H7 (cell line): Measurements from ENCODE around the gene THSD8. TPM values are rescaled to one million over a fixed set of nuclear protein-coding genes. Genes with fewer than 3 reads are reported as not detected.
A peak's percentile ranks its signal among the peaks of the same experiment; 100 is the strongest.

Experiments used
- DNase-seq: peaks from one replicate; pipeline ENCODE4 v3.0.0; 2012
- H3K27me3 ChIP-seq: 2 replicates; pipeline ENCODE4 v1.6.0; 2011; ENCODE audit warnings: mild to moderate bottlenecking, low read length; ENCODE audit not compliant: control insufficient read depth, insufficient read depth
- H3K36me3 ChIP-seq: replicated peaks from 2 replicates; pipeline ENCODE4 v1.5.1; 2011; ENCODE audit warnings: low read length; ENCODE audit not compliant: control insufficient read depth, insufficient read depth
- H3K4me3 ChIP-seq: 2 replicates; pipeline ENCODE4 v1.5.1; 2011; ENCODE audit warnings: low read depth, mild to moderate bottlenecking, control low read depth, low read length, moderate library complexity; ENCODE audit not compliant: insufficient read depth
- total RNA-seq: library from RNA; depleted of rRNA; stranded (reverse); fragments of >200 nt; shearing (Covaris generic); gene quantifications from 2 replicates; pipeline ENCODE4 v1.2.3, GENCODE V29; 2014; rRNA removed

Gene THSD8
- not detected in 2 replicates for total RNA-seq

DNA sequence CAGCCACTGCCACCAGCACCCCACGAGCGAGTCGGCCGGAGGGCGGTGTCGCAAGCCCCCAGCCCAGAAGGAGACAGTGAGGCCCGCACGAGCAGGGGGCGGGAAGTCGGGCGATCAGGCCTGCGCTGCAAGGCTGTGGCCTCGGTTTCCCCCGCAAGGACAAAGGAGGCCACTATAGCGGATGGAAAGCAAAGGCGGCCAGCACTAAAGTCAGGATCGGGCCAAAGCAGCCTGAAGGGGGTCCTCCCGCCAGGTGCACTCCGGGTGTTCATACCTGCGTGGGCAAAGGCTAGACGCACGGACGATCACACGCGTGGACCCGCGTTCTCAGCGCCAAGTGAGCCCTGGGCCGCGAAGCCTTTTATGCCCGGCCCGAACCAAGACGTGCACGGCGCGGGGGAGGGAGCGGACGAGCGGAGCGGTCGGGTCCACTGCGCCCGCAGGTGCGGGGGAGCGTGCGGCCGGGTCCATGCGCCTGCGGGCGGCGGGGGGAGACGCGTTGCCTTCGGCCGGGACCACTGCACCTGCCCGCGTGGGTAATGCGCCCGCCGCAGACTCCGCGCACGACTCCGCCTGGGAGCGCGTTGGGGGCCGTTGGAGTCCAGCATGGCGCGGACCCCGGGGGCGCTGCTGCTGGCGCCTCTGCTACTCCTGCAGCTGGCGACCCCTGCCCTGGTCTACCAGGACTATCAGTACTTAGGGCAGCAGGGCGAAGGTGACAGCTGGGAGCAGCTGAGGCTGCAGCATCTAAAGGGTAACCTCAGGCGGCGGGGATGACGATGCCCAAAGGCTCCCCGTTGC is at the start of gene THSD8, which contains the start of gene PRDX2:
Gene THSD8, plus strand, starts transcription at position 604 of the 801 bp plus-strand sequence. Its CDS starts 3 bp downstream, at position 607.
Gene PRDX2, minus strand, starts transcription at position 335 of the 801 bp plus-strand sequence. CDS start 539 bp downstream, outside the sequence.
- peaks cover 14% of the 10 kb centered on the region for H3K36me3 ChIP-seq
- peak; percentile 97 for DNase-seq
- H3K4me3 ChIP-seq, result peak within 1 kb of the TSS; percentile 97

DNA sequence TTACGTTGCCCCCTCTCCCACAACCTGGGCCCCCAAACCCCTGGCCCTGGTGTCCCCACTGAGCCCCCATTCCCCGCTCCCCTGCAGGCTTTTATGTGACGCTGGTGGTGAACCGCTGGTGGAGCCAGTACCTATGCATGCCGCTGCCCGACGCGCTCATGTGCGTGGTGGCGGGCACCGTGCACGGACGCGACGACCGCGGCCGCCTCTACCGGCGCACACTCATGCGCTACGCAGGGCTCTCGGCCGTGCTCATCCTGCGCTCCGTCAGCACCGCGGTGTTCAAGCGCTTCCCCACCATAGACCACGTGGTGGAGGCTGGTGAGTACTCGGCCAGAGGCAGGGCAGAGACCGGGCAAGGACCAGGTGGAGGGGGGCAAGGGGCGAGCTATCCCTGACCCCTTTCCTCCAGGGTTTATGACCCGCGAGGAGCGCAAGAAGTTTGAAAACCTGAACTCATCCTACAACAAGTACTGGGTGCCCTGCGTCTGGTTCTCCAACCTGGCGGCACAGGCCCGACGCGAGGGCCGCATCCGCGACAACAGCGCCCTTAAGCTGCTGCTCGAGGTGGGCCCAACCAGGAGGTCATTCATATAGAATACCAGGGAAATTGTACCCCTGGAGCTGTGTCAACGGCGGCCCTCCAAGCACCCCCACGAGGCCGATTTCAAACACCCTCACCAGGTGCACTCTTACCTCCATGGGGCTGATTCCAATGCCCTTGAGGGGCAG is 47.2 kb upstream of the THSD8 start:
- peak; percentile 57 for DNase-seq
- no peaks in the 10 kb centered on the region for H3K36me3 ChIP-seq
- no peak overlapping the region for H3K4me3 ChIP-seq
- peaks cover 35% of the 10 kb centered on the region for H3K27me3 ChIP-seq

More for the DNA sequence above, at the start of gene THSD8, which contains the start of gene PRDX2:
- peaks cover 9% of the 10 kb centered on the region for H3K27me3 ChIP-seq

DNA sequence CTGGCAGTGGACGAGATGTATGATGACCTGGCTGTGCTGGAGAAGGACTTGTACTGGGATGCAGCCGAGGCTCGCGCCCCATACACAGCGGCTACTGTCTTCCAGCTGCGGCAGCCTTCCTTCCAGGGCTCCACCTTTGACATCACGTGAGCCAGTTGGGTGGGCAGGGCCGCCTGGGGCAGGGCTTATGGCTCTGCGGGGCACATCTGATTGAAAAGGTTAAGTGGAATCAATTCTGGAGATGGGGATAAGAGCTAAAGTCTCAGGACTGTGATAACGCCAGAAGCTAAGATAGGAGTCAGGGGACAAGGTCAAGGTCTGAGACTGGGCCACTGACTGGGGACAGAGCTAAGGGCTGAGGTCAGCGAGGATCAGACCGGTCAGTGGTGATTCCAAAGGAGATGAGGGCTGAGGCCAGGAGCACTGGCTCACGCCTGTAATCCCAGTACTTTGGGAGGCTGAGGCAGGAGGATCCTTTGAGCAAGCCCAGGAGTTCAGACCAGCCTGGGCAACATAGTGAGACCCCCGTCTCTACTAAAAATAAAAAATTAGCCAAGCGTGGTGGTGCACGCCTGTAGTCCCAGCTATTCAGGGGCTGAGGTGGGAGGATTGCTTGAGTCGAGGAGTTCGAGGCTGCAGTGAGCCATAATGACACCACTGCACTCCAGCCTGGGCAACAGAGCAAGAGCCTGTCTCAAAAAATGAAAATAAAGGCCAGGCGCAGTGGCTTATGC is 45.6 kb upstream of the THSD8 start:
- no peaks in the 10 kb centered on the region for H3K36me3 ChIP-seq
- no peak overlapping the region for H3K4me3 ChIP-seq
- peaks cover 20% of the 10 kb centered on the region for H3K27me3 ChIP-seq
- DNase-seq, result no peak

DNA sequence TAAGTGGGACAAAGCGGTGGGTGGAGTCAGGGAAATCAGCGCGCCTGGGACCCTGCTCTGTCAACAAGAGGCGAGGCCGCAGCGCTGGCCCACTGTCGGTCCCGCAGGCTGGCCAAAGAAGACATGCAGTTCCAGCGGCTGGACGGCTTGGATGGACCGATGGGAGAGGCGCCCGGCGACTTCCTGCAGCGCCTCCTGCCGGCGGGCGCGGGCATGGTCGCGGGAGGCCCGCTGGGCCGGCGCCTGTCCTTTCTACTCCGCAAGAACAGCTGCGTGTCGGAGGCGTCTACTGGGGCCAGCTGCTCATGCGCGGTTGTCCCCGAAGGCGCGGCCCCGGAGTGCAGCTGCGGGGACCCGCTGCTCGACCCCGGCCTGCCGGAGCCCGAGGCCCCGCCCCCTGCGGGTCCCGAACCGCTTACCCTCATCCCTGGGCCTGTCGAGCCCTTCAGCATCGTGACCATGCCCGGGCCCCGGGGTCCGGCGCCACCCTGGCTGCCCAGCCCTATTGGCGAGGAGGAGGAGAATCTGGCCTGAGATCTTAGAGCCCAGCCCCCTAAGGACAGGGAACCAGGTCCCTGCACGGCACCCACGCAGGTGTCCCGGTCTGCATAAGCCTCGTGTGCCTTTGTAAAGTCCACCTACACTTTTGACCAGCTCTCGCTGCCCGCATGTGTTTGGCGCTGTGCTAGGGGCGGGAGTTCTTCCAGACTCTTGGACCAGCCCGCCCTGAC is 44.2 kb upstream of the THSD8 start:
- Histone ChIP-seq H3K36me3 (peaks cover 3% of the 10 kb centered on the region; the same call in 1 of the 2 replicates), H3K4me3 (peak overlapping the region; percentile 39), H3K27me3 (peaks cover 8% of the 10 kb centered on the region; the same call in 1 of the 2 replicates)
- peak; percentile 98 for DNase-seq

DNA sequence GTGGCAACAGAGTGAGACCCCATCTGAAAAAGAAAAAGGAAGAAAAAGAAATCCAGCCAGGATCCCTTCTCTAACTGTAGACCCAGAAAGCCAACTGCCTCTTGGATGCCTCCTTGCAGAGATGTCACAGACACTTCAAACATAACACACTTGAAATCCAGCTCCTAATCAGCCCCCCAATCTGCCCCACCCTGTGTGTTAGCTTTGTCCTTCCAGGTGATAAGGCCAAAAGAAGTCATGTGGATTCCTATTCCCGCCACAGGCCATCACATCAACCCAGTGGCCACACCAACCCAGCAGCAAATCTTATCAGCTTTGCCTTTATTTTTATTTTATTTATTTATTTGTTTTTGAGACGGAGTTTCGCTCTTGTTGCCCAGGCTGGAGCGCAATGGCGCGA is 42.2 kb upstream of the THSD8 start:
- peaks cover 11% of the 10 kb centered on the region for H3K36me3 ChIP-seq
- H3K4me3 ChIP-seq, result no peak overlapping the region
- no peak for DNase-seq
- peaks cover 5% of the 10 kb centered on the region; the same call in 1 of the 2 replicates for H3K27me3 ChIP-seq

DNA sequence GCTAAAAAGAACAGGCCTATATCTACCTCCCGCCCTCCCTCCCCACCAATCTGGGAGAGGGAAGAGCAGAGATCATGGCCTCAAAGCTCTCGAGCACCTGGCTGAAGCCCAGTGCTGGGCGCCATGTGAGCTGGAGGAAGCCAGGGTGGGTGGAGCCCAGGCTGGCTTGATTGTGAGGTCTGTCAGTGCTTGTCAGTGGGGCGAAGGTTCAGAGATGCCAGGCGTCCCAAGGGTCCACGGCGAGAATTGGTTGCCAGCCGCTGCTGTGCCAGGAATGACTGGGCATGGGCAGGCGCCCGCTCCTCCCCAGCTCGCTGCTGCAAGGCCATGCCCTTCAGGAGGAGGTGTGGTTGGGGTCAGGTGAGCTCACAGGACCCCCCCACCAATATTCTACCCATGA is 38.8 kb upstream of the THSD8 start:
- no peak for DNase-seq
- H3K36me3 ChIP-seq, result peaks cover 13% of the 10 kb centered on the region
- H3K27me3 ChIP-seq, result peaks cover 3% of the 10 kb centered on the region; the same call in 1 of the 2 replicates
- H3K4me3 ChIP-seq, result no peak overlapping the region

DNA sequence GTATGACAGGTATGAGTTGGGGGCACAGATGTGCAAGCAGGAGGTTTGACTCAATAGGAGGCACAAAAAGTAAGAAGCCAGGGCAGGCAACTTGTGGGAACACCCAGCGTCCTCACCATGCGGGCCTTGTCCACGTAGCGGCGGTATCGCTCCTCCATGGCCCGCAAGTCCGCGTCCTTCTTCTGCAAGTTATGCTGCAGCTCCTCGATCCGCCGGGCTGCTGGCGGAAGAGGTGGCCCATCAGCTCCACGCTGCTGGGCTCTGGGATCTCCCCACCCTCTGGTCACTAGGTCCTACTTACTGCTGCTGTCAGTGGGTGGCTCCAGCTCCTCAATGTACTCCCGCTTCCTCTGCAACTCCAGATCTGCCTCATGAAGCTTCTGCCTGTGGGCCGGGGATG is 37.2 kb upstream of the THSD8 start:
- peaks cover 13% of the 10 kb centered on the region for H3K36me3 ChIP-seq
- no peak overlapping the region for H3K4me3 ChIP-seq
- peaks cover 2% of the 10 kb centered on the region; the same call in 1 of the 2 replicates for H3K27me3 ChIP-seq
- no peak for DNase-seq

DNA sequence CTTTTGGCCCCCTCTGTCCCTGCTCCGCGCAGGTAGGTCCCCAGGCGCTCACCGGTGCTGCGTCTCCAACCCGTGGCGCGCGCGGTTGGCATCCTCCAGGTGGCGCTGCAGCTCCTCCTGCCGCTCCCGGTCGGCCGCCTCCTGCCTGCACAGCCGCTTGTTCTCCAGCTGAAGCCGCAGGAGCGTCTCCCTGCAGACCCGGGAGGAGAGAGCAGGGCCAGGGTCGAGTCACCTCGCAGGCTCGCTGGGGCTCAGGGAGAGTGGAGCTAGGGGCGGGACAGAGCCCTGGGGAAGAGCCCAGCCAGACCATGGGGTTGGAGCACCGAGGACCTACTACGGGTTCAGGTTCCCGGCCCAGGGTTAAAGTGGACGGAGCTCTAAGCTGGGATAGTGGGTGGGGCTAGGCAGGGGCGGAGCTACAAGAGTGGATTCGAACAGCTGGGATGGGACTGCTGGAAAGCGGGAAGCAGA is 35.8 kb upstream of the THSD8 start:
- DNase-seq, result peak; percentile 91
- Histone ChIP-seq H3K4me3 (peak overlapping the region; percentile 48), H3K36me3 (peaks cover 14% of the 10 kb centered on the region), H3K27me3 (peaks cover 4% of the 10 kb centered on the region; the same call in 1 of the 2 replicates)

DNA sequence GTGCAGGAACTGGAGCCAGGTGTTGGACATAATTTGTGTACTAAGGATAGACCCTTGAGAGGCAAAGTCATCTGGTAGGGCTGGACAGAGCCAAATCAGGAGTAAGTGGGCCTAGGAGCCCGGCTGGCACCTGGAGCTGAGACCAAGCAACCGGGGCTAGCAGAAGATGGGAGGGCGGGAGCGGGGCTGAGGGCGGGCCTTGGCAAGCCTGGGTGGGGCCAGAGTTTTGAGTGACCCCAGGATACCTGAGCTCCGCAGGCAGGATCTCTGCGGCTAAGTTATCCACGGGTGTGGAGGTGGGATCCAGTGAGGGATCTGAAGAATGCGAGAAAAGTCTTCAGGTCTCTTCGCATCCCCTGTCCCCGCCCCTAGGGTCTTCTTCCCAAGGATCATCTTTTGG is 34.7 kb upstream of the THSD8 start:
- Histone ChIP-seq H3K4me3 (no peak overlapping the region), H3K36me3 (peaks cover 13% of the 10 kb centered on the region), H3K27me3 (peaks cover 4% of the 10 kb centered on the region; the same call in 1 of the 2 replicates)
- peak; percentile 67 for DNase-seq

DNA sequence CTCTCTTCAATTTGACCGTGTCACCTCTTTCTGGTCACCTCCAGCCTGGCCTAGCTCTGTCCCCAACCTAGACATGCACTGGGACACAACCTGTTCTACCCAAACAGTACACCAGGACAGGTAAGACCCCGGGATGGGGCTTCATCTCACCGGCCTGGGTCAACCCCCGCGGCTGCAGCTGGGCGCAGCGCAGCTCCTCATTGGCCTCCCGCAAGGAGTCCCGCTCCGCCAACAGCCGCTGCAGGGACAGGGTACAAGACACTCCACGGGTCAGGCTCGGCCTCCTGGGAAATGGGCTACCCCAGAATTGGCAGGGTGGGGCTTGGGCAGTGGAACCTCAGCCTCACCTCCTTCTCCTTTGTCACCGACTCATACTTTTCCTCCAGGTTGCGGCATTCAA is 34.2 kb upstream of the THSD8 start:
- DNase-seq, result no peak
- Histone ChIP-seq H3K27me3 (peaks cover 4% of the 10 kb centered on the region; the same call in 1 of the 2 replicates), H3K4me3 (no peak overlapping the region), H3K36me3 (peaks cover 12% of the 10 kb centered on the region)

DNA sequence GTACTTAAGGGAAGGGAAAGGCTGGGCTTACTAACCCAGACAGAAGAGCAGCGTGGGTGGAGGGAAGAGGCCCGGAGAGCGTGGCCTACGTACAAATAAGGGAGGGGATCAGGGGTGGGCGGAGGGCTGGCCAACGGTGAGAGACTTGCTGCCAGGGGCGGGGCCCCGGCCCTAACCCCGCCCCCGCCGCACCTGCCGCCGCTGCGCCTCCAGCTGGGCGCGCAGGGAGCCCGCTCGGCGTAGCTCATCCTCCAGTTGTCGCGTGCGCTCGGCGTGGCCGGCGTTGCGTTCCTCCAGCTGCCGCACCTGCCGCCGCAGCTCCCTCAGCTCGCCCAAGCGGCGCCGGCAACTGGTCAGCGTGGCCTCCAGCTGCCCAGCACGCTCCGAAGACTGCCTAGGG is 32.2 kb upstream of the THSD8 start:
- peak; percentile 99 for DNase-seq
- H3K27me3 ChIP-seq, result peaks cover 4% of the 10 kb centered on the region; the same call in 1 of the 2 replicates
- H3K4me3 ChIP-seq, result no peak overlapping the region; the same call in 1 of the 2 replicates
- peaks cover 6% of the 10 kb centered on the region for H3K36me3 ChIP-seq

DNA sequence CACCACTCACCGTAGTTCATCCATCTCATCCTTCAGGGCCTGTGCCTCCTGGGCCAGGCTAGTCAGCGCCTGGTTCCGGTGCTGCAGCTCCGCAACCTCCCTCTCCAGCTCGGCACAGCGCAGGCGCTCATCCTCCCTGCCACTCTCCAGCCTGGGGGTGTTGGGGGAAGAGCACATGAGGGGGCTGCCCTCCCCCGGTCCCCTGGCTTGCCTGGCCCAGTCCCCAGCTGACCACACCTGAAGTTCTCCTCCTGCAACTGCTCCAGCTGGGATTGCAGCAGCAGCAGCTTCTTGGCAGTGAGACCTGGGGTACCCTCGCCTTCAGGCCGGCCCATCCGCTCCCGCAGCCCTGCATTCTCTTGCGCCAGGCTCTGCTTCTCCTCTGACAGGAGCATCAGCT is 30.9 kb upstream of the THSD8 start:
- peaks cover 4% of the 10 kb centered on the region for H3K36me3 ChIP-seq

DNA sequence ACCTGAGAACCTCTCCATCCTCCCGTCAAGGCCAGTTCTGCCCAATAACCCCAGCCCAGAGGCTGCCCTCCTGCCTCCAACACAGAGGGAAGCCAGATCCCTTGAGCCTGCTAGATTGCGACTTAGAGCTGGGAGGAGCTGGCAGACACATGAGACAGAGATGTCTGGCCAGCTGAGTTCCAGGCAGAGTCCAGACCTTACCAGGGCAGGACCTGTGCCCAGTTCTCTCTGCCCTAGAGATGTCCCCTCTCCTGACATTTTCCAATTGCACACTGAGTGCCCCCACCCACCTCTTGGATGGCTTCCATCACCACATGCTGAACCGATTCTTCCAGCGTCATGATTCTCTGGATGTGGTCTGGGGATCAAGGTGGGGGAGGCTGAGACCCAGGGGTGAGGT is 29.5 kb upstream of the THSD8 start:
- Histone ChIP-seq H3K27me3 (peaks cover 1% of the 10 kb centered on the region; the same call in 1 of the 2 replicates), H3K36me3 (peaks cover 4% of the 10 kb centered on the region), H3K4me3 (no peak overlapping the region)
- DNase-seq, result no peak

More for the DNA sequence above, 30.9 kb upstream of the THSD8 start:
- no peak overlapping the region for H3K4me3 ChIP-seq
- peaks cover 1% of the 10 kb centered on the region; the same call in 1 of the 2 replicates for H3K27me3 ChIP-seq
- no peak for DNase-seq
